A204.1 (cell line): ENCODE results near the gene DNAJC27.

Experiments
- FAIRE-seq: peaks from 2 replicates; lab custom pipeline; 2012; peaks lifted over from hg19 to GRCh38; lab: Jason Lieb, UNC

The DNAJC27 gene

DNA sequence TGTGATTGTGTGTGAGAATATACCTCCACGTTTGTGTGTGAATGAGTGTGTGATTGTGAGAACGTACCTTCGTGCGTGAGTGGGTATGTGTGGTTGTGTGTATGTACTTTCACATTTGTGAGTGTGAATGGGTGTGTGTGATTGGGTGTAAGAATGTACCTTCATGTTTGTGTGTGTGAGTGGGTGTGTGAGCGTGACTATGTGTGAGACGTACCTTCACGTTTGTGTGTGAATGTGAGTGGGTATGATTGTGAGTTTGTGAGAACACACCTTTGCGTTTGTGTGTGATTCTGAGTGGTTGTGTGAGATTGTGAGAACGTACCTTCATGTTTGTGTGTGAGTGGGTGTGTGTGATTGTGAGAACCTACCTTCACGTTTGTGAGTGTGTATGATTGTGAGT, 45.9 kb downstream of the DNAJC27 start:
- FAIRE-seq = no peak

DNA sequence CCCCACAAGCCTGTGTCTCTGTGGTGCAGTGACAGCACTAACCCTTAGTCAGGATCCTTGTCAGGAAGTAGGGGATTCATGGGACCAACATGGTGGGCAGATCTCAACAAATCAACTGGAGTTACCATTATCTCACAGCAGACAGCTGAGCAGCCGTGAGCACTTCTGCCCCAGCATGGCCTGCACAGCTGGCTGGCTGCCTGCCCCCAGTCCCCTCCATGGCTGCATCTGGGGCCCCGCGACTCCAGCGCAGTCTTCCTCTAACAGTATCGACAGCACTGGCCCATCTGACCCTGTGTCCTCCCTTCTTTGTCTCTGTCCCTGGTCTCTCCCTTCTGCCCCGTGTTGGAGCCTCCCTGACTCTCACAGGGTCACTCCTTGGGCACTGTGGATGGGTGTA, 47.0 kb downstream of the DNAJC27 start:
- no peak for FAIRE-seq

DNA sequence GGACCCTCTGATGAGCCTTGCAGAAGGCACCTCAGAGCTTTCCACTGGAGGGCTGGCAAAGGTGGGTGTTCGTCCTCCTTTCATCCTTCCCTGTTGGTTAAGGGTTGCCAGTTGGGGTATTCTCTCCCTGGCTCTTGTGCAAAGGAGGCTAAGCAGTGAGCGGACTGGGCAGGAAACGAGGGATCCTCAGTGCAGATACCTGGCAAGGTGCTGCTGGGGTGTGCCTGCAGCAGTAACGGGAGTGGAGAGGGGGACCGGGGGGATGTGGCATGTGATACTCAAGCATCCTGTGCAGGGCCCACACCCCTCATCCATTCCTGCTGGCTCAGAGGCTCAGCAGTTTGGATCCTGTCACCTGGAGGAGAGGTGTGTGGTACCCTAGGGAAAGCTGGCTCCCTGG, 47.5 kb downstream of the DNAJC27 start:
- FAIRE-seq = no peak

DNA sequence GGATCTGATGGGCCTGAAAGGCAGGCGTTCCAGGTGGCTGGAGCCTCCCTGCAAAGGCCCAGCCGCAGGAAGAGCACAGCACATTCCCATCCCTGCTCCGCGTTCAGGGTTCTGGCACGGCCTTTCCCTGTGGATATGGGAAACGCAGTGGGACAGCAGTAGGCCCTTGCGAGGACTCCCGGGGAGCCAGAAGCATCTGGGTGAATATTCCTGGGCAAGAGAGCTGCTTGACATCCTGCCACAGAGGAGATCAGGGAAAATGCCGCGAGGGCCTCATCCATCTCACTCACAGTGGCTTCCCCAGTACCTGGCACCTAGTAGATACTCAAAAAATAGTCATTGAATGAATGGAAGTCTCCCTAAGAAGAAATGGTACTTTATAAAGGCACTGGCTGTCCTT, 48.6 kb downstream of the DNAJC27 start:
- no peak for FAIRE-seq

DNA sequence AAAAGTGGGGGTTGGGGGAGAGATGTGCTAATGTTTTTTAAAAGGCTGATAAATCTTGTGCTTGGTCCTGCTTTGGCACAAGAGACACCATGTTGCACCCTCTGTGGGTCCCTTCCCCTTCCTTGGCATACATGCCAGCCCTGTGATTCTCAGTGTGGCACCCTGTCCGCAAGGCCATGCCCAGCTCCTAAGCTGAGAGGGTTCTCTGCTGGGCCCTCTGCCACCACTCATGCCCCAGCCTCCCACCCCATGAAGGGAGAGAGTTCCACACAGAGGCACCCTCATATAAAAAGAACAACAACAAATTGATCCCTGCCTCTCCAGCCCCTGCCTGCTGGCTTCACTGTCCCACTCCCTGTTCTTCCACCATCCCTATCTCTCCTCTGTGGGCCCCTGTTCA, 49.2 kb downstream of the DNAJC27 start:
- FAIRE-seq = no peak

DNA sequence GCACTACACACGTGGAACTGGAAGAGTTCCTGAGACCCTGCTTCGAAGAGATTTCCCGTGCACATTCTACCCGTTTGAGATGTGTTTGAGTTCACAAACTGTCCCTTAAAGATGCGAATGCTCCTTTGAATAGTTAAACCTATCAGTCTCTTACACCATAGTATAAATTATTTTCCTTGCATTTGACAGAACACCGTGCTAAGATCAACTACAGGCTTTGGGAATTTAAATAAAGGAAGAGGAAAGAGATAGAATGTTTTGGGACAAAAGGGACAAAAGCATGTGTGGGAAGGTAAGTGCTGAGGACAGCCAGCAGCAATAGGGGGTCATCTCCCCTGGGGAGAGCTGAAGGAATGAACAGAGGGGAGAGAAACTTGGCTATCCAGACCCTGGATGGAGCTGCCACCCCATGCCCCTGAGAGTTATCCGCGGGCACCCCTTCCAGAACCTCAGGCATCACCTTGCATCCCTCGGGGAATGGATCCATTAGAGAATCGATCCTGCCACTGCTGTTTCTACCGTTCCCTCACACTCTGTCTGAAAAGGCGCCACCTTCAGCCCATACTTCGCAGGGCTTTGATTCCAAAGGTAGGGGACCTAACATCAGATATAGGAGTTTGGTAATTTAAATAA, 50.8 kb downstream of the DNAJC27 start:
- FAIRE-seq = no peak

DNA sequence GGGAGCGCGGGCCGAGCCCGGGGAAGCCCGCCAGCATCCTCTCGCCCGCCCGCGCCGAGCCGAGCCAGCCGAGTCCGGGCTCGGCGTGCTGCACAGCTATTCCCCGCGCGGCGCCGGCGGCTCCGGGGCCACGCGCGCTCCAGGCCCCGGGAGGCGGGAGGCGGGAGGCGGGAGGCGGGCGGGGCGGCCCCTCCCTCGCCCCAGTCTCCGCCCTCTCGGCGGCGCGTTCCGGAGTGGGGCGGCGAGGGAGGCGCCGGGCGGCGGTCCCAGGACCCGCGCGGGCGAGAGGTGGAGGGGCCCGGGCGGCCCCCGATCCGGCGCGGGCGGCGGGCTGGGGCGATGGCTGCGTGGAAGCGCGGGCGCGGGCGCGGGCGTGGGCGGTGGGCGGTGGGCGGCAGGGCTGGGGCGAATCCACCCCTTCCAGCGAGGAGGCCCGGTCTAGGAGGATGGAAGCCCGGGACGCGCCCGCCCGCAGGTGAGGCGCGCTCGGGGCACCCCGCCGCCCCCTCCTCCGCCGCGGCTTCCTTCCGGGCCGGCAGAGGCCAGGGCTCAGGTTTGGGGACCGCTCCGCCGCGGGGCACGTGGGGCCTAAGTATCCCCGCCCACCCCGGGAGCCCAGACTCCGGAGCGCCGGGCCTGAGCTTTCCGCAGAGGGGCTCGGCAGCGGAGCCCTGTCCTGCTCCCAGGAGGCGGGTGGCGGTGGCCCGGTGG, 51.5 kb downstream of the DNAJC27 start, which contains the start of gene ADCY3:
TSS of gene ADCY3 (minus strand) at position 140 of the 711 bp plus-strand sequence. CDS start 1,250 bp downstream, outside the sequence.
- no peak for FAIRE-seq

DNA sequence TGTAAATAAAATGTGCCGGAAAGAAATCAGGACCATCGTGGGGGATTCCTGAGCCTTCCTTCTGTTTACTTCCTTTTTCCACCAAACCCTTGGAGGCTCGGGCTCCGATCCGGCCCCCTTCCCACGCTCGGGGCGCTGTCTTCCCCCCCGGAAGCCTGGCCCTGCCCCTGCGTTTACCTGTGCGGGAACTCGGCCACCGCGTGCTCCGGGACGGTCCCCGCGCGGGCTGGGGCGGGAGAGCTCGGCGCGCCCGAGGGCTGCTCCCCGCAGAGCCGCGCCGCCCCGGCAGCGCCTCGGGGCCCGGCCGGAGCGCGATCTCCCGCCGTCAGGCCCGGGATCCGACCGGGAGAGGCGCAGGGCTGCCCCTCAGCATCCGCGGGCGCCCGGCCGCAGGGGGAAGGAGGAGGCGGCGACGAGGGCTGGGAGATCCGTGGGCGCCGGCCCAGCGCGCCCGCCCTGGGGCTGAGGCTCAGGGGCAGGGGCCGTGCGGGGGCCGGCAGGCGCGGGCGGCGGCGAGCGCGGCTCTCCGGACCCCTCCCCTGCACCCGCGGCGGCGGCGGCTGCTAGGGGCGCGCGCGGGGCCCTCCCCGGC, 52.2 kb downstream of the DNAJC27 start:
- no peak for FAIRE-seq

DNA sequence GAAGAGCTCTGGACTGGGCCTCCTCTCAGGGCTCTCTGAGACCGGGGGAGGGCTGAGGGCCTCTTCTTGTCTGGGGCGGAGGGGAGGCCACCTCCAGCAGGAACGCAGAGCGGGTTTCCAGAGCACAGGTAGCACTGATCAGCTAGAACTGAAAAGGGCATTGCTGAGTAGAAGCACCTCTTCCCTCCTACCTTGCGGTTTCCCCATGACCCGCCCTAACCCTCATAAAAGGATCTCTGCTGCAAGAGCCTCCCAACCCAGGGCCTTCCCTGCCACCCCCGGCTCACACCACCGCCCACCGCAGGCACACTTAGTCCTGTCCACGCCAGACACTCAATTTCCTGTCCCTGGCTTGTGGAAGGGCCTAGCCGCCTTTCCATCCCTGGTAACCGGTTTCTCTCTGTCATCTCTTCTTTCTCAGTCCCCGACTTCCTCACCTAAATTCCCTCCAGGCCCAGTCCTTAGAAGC, 52.7 kb downstream of the DNAJC27 start:
- no peak for FAIRE-seq

DNA sequence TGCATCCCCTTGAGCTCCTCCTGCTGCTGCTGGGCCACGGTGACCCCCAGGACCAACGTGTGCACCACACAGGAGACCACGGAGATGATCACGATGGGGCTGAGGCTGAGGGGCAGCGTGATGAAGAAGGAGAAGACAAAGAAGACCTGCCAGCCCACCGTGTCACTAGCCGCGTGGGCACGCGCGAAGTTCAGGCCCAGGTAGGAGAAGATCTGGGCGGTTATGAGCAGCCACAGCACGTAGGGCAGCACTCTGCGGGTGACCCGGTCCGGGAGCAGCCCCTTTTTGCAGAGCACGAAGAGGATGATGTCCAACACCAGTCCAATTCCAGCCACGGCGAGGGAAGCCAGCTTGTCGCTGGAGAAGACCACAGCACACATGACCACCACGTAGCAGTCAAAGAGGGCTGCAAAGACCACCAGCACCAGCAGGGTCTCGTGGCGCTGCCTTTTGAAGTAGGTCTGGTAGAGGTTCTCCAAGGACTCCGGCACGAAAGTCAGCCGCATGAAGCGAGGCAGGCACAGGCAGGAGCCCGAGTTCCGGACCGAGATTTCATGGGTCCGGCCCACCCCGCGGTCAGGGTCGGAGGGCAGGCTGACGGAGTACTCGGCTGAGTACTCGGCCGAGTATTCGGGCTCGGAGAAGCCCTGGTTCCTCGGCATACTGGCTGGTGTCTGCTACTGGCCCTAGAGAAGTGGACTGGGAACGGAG, 53.3 kb downstream of the DNAJC27 start:
- no peak for FAIRE-seq

DNA sequence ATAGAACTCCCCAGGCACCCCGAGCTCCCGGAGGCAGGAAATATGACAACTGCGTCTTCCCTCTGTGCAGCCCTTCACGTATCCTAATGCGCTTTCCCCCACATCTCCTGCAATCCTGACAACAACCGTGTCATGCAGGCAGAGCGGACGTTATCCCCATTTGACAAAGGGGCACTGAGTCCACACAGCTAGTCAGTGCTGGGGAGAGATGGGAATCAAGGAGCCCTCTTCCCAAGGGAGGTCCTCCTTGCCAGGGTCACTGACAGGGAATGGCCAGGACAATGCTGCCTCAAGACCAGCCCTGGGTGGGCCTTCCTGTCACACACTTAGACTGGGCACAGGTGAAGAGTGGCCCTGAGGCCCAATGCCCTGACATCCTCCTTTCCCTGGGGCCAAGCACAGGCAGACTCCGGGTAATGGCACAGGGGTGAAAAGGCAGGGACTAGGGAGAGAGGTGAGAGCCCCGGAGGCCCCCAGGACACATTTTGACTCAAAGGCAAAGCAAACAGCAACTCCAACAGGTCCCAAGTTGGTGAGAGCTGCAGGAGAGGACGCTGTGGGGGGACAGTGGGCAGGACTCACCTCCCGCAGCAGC, 53.9 kb downstream of the DNAJC27 start:
- no peak for FAIRE-seq

DNA sequence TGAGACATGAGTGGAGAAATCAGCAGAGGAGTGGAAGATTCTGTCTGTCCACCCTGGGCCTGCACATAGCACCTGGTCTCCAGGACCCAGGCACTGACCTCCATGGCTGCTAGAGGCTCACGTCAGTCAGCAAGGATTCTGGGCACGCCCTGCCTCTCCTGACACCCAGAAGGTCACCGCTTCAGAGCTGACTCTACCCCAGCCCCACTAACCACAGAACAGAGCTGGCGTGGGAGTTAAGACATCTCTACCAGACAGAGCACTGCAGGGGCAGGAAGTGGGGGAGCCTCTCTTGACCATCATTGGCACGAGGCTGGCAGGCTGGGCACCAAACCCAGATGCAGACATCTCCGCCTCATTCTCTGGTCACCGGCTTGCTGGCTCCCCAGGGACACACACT, 54.7 kb downstream of the DNAJC27 start:
- no peak for FAIRE-seq

DNA sequence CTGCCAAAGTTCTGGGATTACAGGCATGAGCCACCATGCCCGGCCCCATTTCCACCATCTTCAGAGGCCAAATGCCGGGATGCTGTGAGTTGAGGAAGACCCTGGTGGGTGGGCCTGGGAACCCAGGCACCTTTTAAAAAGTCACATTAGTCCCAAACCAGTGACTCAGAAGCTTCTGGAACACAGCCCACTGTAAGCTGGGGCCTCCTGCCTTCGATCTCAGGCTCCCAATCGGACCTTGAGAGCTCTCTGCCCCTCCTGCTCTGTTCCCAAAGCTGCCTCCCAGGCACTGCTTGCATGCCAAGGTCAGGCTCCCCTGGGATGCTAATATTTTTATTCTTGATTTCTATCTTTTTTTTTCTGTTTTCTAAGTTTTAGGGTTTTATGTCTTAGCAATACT, 56.0 kb downstream of the DNAJC27 start:
- no peak for FAIRE-seq

DNA sequence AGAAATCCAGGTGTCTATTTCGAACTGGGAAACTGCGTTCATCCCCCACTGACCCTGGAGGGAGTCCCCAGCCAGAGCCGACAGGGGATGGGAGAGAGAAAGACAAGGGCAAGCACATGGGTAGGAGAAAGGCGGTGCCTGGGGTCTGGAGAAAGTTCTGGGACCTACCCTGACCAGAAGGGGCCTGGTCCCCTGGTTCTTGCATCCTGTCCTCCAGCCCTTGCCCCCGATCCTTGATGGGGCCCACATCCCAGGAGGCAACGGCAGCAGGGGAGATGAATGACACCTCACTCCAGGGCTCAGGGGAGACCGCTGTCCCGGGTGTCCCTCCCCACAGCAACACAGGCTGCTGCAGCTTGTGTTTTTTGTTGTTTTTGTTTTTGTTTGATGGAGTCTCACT, 56.6 kb downstream of the DNAJC27 start:
- FAIRE-seq = no peak

DNA sequence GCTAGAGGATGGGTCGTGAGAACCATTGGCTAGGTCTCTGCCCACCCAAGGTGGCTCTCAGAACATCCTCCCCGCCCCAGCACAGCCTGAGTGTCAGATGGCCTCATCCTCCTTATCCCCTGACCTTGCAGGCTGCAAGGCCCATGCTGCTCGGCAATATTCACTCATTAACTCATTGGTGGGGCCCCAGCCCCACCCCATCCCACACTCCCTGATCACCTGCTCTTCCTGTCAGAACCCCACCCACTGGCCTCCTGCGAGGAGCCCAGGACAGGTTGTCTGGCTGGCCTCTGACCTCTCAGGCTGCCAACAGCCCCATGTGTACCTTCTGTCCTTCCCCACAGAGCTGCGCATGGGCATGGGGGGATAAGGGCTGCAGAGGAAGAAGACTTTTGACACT, 57.0 kb downstream of the DNAJC27 start:
- FAIRE-seq = no peak

DNA sequence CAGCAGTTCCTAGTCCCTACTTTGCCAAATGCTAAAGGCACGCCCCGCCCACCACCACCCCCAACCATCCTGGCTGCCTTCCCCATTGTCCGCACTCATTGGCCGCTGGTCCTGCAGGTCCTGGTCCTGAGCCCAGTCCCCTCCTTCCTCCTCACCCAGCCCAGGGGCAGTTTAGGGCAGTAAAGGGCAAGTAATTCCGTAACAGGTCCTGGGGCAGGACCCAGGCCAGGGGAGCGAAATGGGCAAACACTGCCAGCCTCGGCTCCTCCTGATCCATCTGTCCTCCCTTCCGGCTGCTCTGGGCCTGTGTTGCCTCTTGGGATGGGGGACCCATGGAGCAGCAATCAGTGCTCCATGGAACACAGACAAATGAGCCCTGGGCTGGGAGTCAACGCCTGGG, 57.8 kb downstream of the DNAJC27 start:
- no peak for FAIRE-seq

DNA sequence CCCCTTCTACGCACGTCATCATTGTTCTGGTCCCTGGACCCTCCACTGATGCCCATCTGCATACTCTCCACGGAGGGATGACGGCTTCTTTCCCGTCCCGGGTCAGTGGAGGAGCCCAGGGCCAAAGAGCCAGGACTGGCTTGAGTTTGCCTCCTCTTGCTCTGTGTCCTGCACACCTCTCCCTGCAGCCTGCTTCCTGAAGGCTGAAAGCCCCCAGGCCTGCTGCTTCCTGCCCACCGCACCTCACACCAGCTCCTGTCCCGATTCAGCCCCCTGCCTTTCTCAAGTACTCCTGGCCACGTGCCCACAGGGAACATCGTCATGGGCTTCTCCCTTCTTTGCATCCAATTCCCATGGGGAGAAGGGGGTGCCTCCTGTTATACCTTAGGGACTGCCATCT, 58.8 kb downstream of the DNAJC27 start:
- no peak for FAIRE-seq

DNA sequence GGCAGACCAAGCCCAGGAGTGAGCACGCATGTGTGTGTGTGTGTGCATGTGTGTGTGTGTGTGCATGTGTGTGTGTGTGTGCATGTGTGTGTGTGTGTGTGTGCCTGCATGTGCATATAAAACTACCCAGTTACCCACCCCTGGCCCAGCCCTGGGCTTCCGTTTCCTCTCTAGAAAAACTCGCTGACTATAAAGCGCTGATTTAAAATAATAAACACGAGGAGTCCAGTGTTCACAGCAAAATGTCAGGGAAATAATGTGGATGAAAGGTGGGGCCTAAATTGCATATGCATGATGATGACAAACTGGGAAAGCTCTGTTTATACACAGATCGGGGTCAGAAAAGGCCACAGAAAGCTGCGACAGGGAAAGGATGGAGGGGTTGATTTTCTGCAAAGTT, 59.2 kb downstream of the DNAJC27 start:
- FAIRE-seq = no peak

DNA sequence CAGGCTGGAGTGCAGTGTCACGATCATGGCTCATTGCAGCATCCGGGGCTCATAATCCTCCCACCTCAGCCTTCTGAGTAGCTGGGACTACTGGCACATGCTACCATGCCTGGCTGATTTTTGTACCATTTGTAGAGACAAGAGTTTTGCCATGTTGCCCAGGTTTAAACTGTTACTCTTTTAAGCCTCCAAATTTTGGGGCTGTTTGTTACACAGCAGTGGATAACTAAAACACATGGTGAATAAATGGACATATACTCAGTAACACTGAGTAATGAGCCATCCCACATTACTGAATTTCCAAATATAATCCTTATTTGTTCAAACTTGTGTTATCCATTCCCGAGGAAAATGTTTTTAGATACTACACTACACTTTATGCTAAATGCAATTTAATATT, 61.5 kb downstream of the DNAJC27 start:
- FAIRE-seq = no peak

DNA sequence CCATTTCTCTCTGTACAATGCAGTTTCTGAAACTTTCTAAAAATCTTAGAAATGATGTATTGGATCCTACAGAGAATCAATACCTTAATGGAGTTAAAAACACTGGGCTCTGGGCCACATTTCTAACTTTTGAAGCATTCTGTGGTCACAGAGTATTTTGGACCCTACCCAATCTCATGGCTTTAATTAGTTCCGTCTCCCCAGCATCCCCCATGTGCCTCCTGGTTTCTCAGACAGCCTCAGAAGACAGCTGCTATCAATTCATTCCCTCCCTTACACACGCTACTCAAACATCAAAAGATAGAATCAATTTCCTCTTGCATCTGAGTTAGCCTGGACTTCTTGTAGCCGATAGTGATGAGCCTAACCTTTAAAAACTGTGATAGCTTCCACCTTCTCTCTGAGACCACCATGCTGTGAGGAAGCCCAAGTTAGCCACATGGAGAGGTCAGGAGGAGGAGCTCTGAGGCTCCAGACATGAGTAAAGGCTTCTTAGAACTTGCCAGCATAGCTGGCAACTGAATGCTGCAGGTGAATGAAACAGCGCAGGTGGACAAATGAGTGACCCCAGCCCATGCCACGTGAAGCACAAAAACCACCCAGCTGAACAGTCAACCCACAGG, 62.1 kb downstream of the DNAJC27 start:
- FAIRE-seq = no peak

DNA sequence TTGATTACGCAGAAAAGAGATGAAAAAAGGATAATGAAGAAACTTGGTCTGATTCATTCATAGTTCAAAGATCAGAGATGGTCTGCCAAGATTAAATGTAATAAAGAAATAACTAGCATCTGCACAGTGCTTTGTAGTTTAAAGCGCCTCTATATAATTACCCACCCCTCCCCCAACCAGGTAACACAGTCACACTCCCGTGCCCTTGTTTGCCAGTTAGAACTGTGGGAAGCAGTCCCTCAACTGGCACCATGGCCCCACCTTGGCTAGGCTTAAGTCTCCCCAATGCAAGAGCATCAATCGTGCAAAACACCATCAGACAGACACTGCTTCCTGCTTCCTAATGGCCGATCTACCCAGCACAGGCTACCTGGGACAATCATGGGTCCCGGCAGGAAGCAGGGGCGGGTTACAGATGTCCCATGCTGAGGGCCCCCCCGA, 63.3 kb downstream of the DNAJC27 start:
- no peak for FAIRE-seq

DNA sequence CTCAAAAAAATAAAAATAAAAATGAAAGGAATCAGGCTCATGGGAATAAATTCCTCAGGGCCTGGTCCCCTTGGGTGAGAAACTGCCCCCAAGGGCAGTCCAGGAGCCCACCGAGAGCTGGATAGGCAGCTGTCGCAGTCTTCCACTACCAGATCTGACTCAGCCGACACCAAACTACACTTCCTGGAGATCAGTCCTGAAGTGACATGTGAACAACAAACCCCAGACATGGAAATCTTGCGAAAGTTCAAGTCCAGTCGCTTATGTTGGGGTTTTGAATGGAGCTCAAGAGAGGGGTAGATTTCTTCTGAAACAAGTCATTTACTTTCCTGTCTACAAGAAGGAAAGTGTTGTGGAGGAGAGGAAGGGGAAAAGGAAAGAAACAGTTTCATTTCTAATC, 64.6 kb downstream of the DNAJC27 start:
- no peak for FAIRE-seq
